K562 (cell line): ENCODE data around the gene PAFAH1B2. TPM values are rescaled to one million over a fixed set of nuclear protein-coding genes. Genes with fewer than 3 reads are reported as not detected.

Source experiments
- CHD4 ChIP-seq: fragments of 200-600 bp; sonication (generic); IDR thresholded peaks from 3 replicates; pipeline ENCODE4 v1.6.1; 2012; ENCODE audit warnings: low read depth, mild to moderate bottlenecking, mixed read lengths, low read length, inconsistent platforms; ENCODE audit not compliant: insufficient read depth, insufficient replicate concordance, poor library complexity, severe bottlenecking
- DMBX1 ChIP-seq: fragments of 250-450 bp; sonication (Bioruptor Pico); IDR thresholded peaks from 2 replicates; pipeline ENCODE4 v1.8.0; 2022; ENCODE audit warnings: inconsistent platforms, mild to moderate bottlenecking, moderate library complexity, borderline replicate concordance
- FOXK1 ChIP-seq: sonication (generic); formaldehyde crosslinking; IDR thresholded peaks from 2 replicates; pipeline ENCODE4 v1.8.0; 2022; ENCODE audit warnings: missing genetic modification reagents, mild to moderate bottlenecking, borderline replicate concordance
- MECOM ChIP-seq: fragments of 250-450 bp; sonication (Bioruptor Pico); IDR thresholded peaks from 2 replicates; pipeline ENCODE4 v1.8.0; 2022; ENCODE audit warnings: inconsistent platforms
- MTF1 ChIP-seq: fragments of 250-450 bp; sonication (Bioruptor Pico); IDR thresholded peaks from 2 replicates; pipeline ENCODE4 v1.9.0; 2021; ENCODE audit warnings: moderate library complexity, mild to moderate bottlenecking, inconsistent platforms, borderline replicate concordance
- NFIC ChIP-seq: fragments of 450-650 bp; IDR thresholded peaks from 2 replicates; pipeline ENCODE4 v1.6.1; 2017; ENCODE audit warnings: mild to moderate bottlenecking, inconsistent platforms
- NR2C1 ChIP-seq, 2 experiments: fragments of 450-650 bp; IDR thresholded peaks; 2 replicates each; pipeline ENCODE4 v1.6.1; 2017; ENCODE audit warnings: mild to moderate bottlenecking in 2 of 2, antibody characterized with exemption in 1 of 2, inconsistent platforms in 1 of 2, missing compliant biosample characterization in 1 of 2, missing genetic modification characterization in 1 of 2
- POLR3A ChIP-seq: IDR thresholded peaks from 2 replicates; pipeline ENCODE4 v1.6.1; 2011; ENCODE audit warnings: borderline replicate concordance, mild to moderate bottlenecking, moderate library complexity; ENCODE audit not compliant: insufficient read length, insufficient read depth; ENCODE audit errors: extremely low read depth
- RBBP5 ChIP-seq: fragments of 200-600 bp; sonication (generic); IDR thresholded peaks from 2 replicates; pipeline ENCODE4 v1.6.1; 2012; ENCODE audit warnings: borderline replicate concordance, mild to moderate bottlenecking, low read length, control low read depth, inconsistent platforms; ENCODE audit not compliant: insufficient read depth, poor library complexity, severe bottlenecking
- RBM22 ChIP-seq: fragments of 200-400 bp; formaldehyde crosslinking; IDR thresholded peaks from 2 replicates; pipeline ENCODE4 v1.6.1; 2018; ENCODE audit warnings: low read length, low read depth; ENCODE audit not compliant: poor library complexity, severe bottlenecking
- RBM34 ChIP-seq: fragments of 200-400 bp; formaldehyde crosslinking; IDR thresholded peaks from 2 replicates; pipeline ENCODE4 v1.6.1; 2018; ENCODE audit warnings: low read length, borderline replicate concordance; ENCODE audit not compliant: insufficient read depth
- RNF2 ChIP-seq: sonication (generic); IDR thresholded peaks from 2 replicates; pipeline ENCODE4 v1.6.1; 2016
- RNF219 ChIP-seq: fragments of 250-450 bp; sonication (Bioruptor Pico); IDR thresholded peaks from 2 replicates; pipeline ENCODE4 v1.5.0; 2022; ENCODE audit warnings: mild to moderate bottlenecking
- SMARCC2 ChIP-seq: fragments of 450-650 bp; IDR thresholded peaks from 2 replicates; pipeline ENCODE4 v1.6.1; 2017; ENCODE audit warnings: antibody characterized with exemption, moderate library complexity, mild to moderate bottlenecking, low read depth
- SMARCE1 ChIP-seq: fragments of 450-650 bp; IDR thresholded peaks from 2 replicates; pipeline ENCODE4 v1.7.1; 2016; ENCODE audit warnings: mild to moderate bottlenecking
- ZBED1 ChIP-seq: IDR thresholded peaks from 2 replicates; pipeline ENCODE4 v1.6.1; 2014
- ZC3H8 ChIP-seq: fragments of 450-650 bp; IDR thresholded peaks from 2 replicates; pipeline ENCODE4 v1.6.1; 2017
- ZNF134 ChIP-seq: fragments of 250-450 bp; sonication (Bioruptor Pico); conservative IDR thresholded peaks from 2 replicates; pipeline ENCODE4 v1.4.0; 2020
- ZNF23 ChIP-seq: fragments of 250-450 bp; sonication (Bioruptor Pico); IDR thresholded peaks from 2 replicates; pipeline ENCODE4 v1.4.0; 2020; ENCODE audit warnings: mild to moderate bottlenecking
- ZNF277 ChIP-seq: fragments of 250-450 bp; sonication (Bioruptor Pico); IDR thresholded peaks from 2 replicates; pipeline ENCODE4 v1.8.0; 2022; ENCODE audit warnings: inconsistent platforms, mild to moderate bottlenecking, moderate library complexity, borderline replicate concordance
- ZNF583 ChIP-seq: fragments of 250-450 bp; sonication (Bioruptor Pico); IDR thresholded peaks from 2 replicates; pipeline ENCODE4 v1.4.0; 2020
- ZNF586 ChIP-seq: fragments of 450-650 bp; formaldehyde crosslinking; conservative IDR thresholded peaks from 2 replicates; pipeline ENCODE4 v1.4.0; 2020; ENCODE audit warnings: mild to moderate bottlenecking, moderate library complexity
- ZNF589 ChIP-seq: fragments of 200-800 bp; sonication (Bioruptor generic); IDR thresholded peaks from 2 replicates; pipeline ENCODE4 v1.6.1; 2016; ENCODE audit warnings: low read depth, missing genetic modification characterization, missing compliant biosample characterization
- ZNF699 ChIP-seq: fragments of 250-450 bp; sonication (Bioruptor Pico); IDR thresholded peaks from 2 replicates; pipeline ENCODE4 v1.8.0; 2021; ENCODE audit warnings: mild to moderate bottlenecking, moderate library complexity; ENCODE audit not compliant: insufficient replicate concordance
- ZNF717 ChIP-seq: fragments of 250-450 bp; sonication (Bioruptor Pico); IDR thresholded peaks from 2 replicates; pipeline ENCODE4 v1.5.0; 2021
- ZNF76 ChIP-seq: fragments of 250-450 bp; sonication (Bioruptor Pico); IDR thresholded peaks from 2 replicates; pipeline ENCODE4 v1.4.0; 2020; ENCODE audit warnings: mild to moderate bottlenecking, moderate library complexity, borderline replicate concordance
- polyA plus RNA-seq, 8 experiments: library from polyadenylated mRNA; depleted of rRNA in 4 of 8; stranded (reverse) in 5 of 8; unstranded in 3 of 8; fragments of >200 nt; fragmentation: Nextera tagmentation in 2 of 8; fragmentation: Illumina TruSeq in 1 of 8; extraction: Ambion mirVana in 2 of 8; extraction: Trizol in 1 of 8; gene quantifications; 2 replicates each; pipeline versions ENCODE4 v1.2.1 to v1.2.3, GENCODE V29; 2011 to 2014; ENCODE audit warnings: inconsistent platforms in 1 of 8, missing spikeins in 1 of 8
- total RNA-seq, 7 experiments: library from RNA; depleted of rRNA in 6 of 7; stranded (reverse); fragments of >200 nt in 6 of 7; fragmentation: Illumina TruSeq in 2 of 7; extraction: Trizol in 2 of 7; gene quantifications; 2 replicates each; pipeline versions ENCODE4 v1.2.1 to v1.2.3, GENCODE V29; 2011 to 2021; ENCODE audit warnings: low replicate concordance in 1 of 7

Gene PAFAH1B2
- total and polyA plus RNA-seq, 9 of the 15 experiments (the other 6 are each of a cell fraction or from before 2014, with no cell fraction given): 27.8 to 94.7 (median 64.9) TPM

GRCh38 chr11:117223741-117224689 lies 79.9 kb downstream of the PAFAH1B2 start (continued):
- TF ChIP-seq RNF219 (no peak), ZNF699 (CRISPR knock-in tag) (no peak), MECOM (no peak), RBM34 (no peak), ZNF134 (CRISPR knock-in tag) (no peak), ZC3H8 (no peak), MTF1 (CRISPR knock-in tag) (no peak), SMARCC2 (peak; percentile 78), NR2C1 (IDR thresholded peaks at IDR 0.05) (no peak), NR2C1 (tag; IDR thresholded peaks at IDR 0.05) (no peak), DMBX1 (CRISPR knock-in tag) (peak; percentile 69), RNF2 (peak; percentile 29; the same call in 1 of the 2 replicates), POLR3A (no peak), ZNF717 (no peak), ZNF23 (no peak), ZBED1 (no peak; the same call in 1 of the 2 replicates), ZNF589 (peak; percentile 52; the same call in 1 of the 2 replicates), NFIC (peak; percentile 92), RBBP5 (no peak), ZNF76 (CRISPR knock-in tag) (no peak), CHD4 (no peak), ZNF277 (CRISPR knock-in tag) (no peak), RBM22 (no peak), ZNF583 (no peak), SMARCE1 (peak; percentile 81), ZNF586 (CRISPR knock-in tag) (no peak), FOXK1 (CRISPR knock-in tag) (no peak)
